Epidermal melanocyte (primary cell): Measurements from ENCODE around the gene ADAM12.
"Not testable (repeated sequence)": the region's sequence is repeated elsewhere in the genome, so short reads cannot be mapped to it uniquely, and the experiment has no call there.

ENCODE experiments used
- DNase-seq: peaks from one replicate; pipeline ENCODE4 v3.0.0; 2011; ENCODE audit warnings: low spot score; ENCODE audit not compliant: insufficient read length

ADAM12 gene

DNA sequence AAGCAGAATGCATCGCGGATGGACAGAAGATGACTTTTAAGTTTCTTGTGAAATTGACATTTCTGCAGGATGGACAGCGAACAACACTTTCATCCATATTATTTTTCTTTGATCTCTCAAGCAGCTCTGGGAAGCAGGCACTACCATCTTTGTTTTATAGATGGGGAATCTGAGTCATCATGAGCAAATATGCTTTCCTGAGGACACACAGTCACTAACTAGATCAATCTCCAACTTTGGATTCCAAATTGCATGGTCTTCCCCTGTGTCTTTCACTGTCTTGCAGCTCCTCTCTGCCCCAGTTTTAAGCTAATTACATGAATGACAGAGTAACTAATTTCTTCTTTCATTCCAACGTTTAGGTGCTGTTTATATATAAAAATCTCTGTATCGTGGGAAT, 201.5 kb downstream of the ADAM12 start:
- no peak for DNase-seq

DNA sequence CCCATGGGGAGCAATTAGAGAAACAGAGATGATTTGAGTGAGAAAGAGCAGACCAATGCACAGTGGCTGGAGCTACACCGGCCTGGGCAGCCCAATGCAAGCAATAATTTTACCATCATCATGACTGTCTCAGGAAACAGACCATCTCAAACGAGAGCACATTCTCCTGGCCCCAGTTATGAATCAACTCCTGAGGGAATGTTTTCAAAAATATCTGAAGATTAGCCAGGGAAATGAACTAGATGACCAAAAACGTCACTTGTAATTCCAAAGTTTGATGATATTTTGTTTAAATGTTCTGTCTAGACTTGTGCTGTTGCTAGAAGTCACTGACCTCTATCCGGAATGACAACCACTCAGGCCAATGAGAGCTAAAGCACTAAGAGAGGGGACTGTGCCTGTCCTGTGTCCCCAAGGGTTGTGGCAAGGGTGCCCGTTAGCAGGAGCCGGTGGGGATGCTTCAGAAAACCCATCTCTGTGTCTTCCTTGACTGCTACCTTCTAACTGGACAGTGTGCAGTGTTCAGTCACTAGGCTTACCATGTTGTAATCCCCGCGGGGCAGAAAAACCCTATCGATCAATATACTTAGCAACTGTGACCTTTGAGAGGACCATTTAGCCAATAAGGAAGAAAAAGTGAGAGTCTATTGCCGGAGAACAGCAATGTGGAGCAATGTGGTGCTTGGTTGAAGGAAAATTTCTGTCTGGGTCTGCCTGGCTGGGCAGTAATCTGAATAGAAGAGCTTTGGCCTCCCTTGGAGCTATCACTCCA, 202.4 kb downstream of the ADAM12 start:
- DNase-seq = no peak

DNA sequence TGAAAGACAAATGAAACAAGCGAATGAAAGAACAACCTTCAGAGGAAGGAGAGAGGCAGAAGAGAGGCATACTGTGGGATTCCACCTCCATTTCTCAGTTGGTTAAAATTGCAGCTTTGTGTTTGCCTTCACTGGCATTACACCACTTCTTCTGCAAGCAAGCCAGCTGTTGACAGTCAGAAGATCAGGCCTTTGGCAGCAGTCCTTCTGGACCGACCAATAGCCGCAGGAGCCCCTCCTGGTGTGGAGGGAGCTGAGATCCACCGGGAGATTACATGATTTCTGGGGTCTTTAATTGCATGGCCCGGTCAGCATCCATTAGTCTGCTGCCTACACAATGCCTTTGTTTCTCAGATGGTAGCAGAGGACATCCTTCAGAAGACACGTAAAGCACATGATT, 206.7 kb downstream of the ADAM12 start:
- DNase-seq = no peak

GRCh38 chr10:126179637-126180036, 208.6 kb downstream of the ADAM12 start:
- DNase-seq = no peak

DNA sequence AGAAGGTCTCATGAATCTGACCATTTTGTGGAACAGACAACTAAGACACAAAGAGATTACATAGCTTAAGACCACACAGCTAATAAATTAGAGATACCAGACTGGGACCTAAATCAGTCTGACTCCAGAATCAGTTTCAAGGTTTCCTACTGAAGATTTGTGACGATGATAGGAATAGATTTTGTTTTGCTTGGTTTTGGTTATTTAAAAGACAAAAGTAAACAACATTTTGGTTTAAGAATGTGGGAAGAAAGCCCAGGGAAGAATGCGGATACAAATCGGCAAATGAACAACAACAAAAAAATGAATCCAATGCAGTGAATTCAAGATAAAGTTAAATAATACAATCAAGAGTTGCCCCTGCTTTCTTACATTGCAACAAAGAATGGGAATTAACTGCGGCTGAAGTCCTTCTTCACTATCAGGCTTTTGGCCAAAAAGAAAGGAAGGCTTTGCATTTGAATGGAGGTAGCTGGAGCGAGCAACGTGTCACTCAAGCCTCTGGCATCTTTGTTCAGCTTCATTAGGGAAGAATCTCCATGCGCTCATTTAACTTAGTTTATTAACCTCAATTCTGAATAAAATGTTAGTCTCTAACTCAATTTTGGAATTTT, 210.8 kb downstream of the ADAM12 start:
- no peak for DNase-seq

- DNase-seq = no peak
Observed at GRCh38 chr10:126175641-126176262, 212.5 kb downstream of the ADAM12 start.

DNA sequence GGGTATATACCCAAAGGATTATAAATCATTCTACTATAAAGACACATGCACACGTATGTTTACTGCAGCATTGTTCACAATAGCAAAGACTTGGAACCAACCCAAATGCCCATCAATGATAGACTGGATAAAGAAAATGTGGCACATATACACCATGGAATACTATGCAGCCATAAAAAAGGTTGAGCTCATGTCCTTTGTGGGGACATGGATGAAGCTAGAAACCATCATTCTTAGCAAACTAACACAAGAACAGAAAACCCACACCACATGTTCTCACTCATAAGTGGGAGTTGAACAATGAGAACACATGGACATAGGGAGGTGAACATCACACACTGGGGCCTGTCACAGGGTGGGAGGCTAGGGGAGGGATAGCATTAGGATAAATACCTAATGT, 215.5 kb downstream of the ADAM12 start:
- DNase-seq = not testable (repeated sequence)

- DNase-seq = no peak
Observed at GRCh38 chr10:126171555-126171954, 216.7 kb downstream of the ADAM12 start.

DNA sequence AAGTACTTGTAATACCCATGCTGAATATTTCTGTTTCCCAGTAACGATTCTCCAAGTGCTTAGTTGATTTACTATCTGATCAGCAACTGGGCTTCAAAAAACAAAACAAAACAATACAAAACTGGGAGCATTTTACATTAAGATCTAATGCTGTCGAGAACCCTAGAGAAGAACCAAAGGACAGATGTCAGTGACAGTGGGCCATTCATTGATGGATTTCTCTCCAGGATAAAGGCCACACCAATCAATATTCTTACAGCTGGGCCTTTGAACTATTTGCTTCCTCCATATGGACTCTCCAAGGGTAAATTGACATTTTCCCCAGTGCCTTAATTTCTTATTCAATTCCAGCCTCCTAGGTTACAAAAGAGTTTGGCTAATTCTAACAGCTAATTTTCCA, 217.5 kb downstream of the ADAM12 start:
- DNase-seq = no peak

DNA sequence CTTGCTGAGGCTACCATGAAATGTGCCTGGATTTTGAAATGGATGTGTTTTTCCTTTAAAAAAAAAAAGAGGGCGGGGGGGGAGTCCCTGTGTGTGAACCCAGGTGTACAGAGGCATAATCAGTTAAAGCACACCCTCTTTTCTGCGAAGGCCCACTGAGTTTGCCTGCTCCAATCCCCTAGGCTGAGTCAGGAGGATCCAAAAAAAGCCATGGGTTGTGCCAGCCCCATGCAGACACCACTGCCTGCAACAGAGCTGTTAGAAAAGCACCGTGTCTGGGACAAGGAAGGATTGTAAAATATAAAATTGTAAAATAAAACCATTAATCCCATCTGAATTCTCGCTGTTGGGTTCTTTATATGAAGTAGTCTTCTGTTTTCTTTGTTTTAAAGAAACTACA, 217.9 kb downstream of the ADAM12 start:
- DNase-seq = no peak

DNA sequence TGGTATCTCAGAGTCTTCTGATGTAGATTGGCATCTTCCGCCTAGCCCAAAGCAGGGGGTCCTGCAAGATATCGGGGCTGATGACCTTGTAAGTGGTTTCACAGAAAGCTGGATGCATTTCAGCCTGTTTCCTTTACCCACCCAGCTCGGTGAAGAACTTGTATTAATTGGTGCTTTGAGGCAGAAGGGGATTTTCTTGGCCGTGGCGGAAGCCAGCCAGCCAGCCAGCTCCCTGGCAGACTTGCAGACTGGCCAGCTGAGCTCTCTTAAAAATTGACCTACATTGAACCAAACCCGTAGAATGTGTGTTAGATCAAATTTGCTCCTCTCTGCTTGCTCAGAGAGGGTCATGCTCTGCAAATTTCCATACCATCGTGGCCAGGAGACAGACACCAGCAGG, 218.4 kb downstream of the ADAM12 start:
- DNase-seq = no peak

DNA sequence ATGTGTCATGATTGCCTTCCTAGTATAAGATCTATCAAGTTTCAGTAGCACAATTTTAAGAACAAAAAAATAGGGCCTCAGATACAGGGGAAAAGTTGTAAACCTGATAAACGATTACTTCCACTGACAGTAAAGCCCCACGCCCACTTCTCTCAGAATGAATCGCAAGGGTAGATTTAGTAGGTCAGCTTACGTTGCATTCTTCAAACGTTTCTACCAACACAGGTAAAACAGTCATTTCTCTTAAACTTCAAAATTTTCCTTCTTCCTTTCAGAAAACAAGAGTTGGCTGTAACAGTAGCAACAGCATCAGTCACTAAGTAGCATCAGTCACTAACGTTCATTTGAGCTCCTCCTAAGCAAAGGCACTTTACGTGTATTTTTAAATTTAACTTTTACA, 221.5 kb downstream of the ADAM12 start:
- no peak for DNase-seq

DNA sequence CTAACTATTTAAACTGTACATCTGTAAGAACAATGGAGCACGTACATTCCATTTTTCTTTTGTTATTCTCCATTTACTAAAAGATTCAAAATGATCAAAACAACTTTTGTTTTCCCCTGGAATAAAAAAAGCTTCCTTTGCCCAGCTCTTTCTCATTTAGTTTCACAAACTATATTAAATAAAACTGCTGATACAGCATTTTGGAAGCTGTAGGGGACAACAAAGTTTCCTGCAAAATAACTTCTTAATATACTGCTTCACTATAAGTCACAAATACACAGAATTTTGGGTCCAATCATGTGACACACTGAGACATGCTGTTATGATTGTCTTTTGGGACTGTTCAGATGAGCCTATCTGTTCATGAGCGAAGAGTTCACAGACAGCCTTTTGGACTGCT, 222.4 kb downstream of the ADAM12 start:
- DNase-seq = no peak

- no peak for DNase-seq
Observed at GRCh38 chr10:126163506-126163905, 224.8 kb downstream of the ADAM12 start.

DNA sequence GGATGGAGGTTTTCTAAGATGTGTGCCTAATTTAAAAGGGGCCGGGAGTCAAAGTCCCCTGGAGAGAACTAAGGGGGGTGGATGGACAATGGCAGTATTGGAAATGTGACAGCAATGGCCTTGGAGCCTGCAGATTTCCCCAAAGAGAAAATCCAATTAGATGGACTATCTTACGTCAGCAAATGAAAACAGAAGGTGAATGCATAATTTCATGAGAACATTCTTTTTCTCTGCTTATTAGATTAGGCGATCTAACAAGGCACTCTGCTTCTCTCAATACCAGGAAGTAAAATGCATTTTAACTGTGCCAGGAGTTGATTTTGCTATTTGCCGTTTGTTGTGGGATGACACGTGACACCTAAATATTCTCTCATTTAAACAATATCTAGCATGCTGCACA, 226.6 kb downstream of the ADAM12 start:
- no peak for DNase-seq

DNA sequence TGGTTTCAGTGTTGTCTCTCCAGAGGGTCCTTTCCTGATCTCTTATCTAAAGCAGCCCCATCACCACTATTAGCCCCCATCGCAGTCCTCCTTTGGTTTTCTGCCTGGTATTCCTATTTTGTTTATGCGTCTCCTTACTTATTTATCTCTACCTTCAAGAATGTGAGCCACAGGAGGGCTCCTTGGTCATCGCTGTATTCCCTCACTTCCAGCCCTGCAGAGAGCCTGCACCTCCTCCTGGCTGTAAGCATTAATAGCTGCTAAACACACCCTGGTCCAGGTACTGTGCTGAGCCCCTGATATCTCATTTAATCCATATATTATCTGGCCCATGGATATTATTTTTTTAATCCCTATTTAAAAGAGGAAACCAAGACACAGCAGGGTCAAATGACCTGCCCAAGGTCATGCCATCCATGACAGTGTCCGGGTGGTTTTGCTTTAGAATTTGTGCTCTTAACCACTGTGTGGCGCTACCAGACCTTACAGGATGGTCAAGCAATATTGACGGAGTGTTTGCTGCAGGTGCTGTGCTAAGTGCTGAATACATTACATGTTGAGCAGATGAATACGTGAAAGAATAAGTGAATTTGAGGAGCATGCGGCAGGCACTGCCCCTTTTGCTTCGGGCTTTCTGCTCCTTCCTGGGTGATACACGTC, 227.2 kb downstream of the ADAM12 start:
- DNase-seq = no peak

DNA sequence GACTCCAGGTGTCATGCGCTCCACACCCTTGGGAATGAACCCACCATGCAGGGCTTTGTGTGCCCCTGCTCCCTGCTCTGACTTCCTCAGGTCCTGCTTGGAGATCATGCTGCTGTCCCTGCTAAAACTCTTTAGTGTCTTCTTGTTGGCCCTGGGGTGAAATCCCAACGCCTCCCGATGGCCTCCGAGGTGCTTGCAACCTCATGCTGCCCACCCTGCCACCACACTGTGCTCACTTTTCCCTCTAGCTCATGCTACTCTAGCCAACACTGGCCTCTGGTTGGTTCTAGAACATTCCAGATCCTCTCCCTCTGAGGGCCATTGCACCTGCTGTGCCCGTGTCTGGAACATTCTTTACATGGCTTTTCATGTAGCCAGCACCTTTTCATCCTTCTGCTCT, 227.7 kb downstream of the ADAM12 start:
- no peak for DNase-seq

DNA sequence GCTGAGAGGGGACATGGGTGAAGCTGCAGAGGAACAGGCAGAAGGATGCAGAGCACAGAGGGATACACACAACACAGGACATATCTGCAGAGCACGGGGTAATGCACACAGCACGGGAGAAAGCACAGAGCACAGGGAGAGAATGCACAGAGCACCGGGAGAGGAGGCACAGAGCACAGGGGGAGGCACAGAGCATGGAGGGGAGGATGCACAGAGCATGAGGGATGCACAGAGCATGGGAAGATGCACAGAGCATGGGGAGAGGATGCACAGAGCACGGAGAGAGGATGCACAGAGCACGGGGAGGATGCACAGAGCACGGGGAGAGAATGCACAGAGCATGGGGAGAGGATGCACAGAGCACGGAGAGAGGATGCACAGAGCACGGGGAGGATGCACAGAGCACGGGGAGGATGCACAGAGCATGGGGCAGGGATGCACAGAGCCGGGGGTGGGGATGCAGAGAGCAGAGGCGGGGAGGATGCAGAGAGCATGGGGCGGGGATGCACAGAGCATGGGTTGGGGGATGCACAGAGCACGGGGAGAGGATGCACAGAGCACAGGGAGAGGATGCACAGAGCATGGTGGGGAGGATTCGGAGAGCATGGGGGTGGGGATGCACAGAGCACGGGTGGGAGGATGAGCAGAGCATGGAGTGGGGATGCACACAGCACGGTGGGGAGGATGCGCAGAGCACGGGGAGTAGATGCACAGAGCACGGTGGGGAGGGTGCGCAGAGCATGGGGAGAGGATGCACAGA, 230.0 kb downstream of the ADAM12 start:
- no peak for DNase-seq

GRCh38 chr10:126157189-126157588, 231.1 kb downstream of the ADAM12 start:
- DNase-seq = no peak

GRCh38 chr10:126156503-126156902, 231.8 kb downstream of the ADAM12 start:
- DNase-seq = no peak

DNA sequence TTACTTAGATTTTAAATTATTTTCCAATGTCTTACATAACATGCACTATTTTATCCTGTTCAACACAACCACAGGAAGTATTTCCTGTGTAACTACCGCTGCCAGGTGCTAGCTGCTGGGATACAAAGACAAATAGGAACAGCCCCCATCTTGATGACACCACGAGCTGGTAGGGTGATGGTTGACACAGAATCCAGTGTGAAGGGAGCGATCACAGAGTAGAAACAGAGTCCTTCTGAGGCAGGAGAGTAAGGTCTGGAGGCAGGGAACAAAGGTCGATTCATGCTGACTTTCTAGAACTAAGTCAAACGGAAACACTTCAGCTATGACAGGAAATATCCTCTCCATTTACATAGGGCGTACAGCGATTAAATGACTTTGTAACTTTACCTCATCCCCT, 232.3 kb downstream of the ADAM12 start:
- DNase-seq = no peak

GRCh38 chr10:126155528-126155927, 232.7 kb downstream of the ADAM12 start:
- DNase-seq = no peak
